Neuronal stem cell (in vitro differentiated cells): Measurements from ENCODE around the gene ADK.

Source experiments
- DNase-seq: peaks from one replicate; pipeline ENCODE4 v3.0.0-alpha.2; 2013; ENCODE audit warnings: low spot score
- H2AFZ ChIP-seq: one replicate; pipeline ENCODE4 v1.6.1; 2013; ENCODE audit warnings: mild to moderate bottlenecking, low read length, inconsistent platforms
- H2AK5ac ChIP-seq: 2 replicates; pipeline ENCODE4 v1.6.1; 2013; ENCODE audit warnings: low read depth, mild to moderate bottlenecking, inconsistent platforms, low read length, moderate library complexity, mixed read lengths
- H2BK120ac ChIP-seq: 2 replicates; pipeline ENCODE4 v1.6.1; 2013; ENCODE audit warnings: low read depth, mild to moderate bottlenecking, inconsistent platforms, low read length, moderate library complexity, mixed read lengths
- H2BK12ac ChIP-seq: one replicate; pipeline ENCODE4 v1.6.1; 2013; ENCODE audit warnings: low read length, inconsistent platforms
- H2BK15ac ChIP-seq: 2 replicates; pipeline ENCODE4 v1.6.1; 2013; ENCODE audit warnings: mild to moderate bottlenecking, low read length, inconsistent platforms, mixed read lengths
- H2BK5ac ChIP-seq: one replicate; pipeline ENCODE4 v1.6.1; 2013; ENCODE audit warnings: inconsistent platforms, mild to moderate bottlenecking, low read length, moderate library complexity
- H3K14ac ChIP-seq: one replicate; pipeline ENCODE4 v1.6.1; 2013; ENCODE audit warnings: low read length, inconsistent platforms
- H3K18ac ChIP-seq: 2 replicates; pipeline ENCODE4 v1.6.1; 2013; ENCODE audit warnings: low read length, inconsistent platforms
- H3K23ac ChIP-seq: 2 replicates; pipeline ENCODE4 v1.6.1; 2013; ENCODE audit warnings: low read depth, mild to moderate bottlenecking, mixed read lengths, low read length, inconsistent platforms; ENCODE audit not compliant: poor library complexity
- H3K27ac ChIP-seq: replicated peaks from 3 replicates; pipeline ENCODE4 v1.5.1; 2013; ENCODE audit warnings: low read length, inconsistent platforms
- H3K27me3 ChIP-seq, 3 experiments: 2 replicates each; pipeline ENCODE4 v1.6.1; 2013; ENCODE audit warnings: low read length in 3 of 3, mild to moderate bottlenecking in 2 of 3, inconsistent platforms in 1 of 3, low read depth in 1 of 3, mixed read lengths in 1 of 3, moderate library complexity in 1 of 3; ENCODE audit not compliant: control insufficient read depth in 3 of 3, insufficient read depth in 3 of 3
- H3K36me3 ChIP-seq, 2 donors: replicated peaks in 1 of 2; 2 replicates each; pipeline ENCODE4 v1.6.1; 2013; ENCODE audit warnings: low read length in 2 of 2; ENCODE audit not compliant: control insufficient read depth in 2 of 2, insufficient read depth in 2 of 2
- H3K4ac ChIP-seq: 2 replicates; pipeline ENCODE4 v1.6.1; 2013; ENCODE audit warnings: inconsistent platforms, mild to moderate bottlenecking, low read length, moderate library complexity
- H3K4me1 ChIP-seq, 2 donors: 1 replicate in 1 of 2; 2 replicates in 1 of 2; pipeline ENCODE4 v1.6.1; 2013; ENCODE audit warnings: low read length in 2 of 2, low read depth in 1 of 2; ENCODE audit not compliant: control insufficient read depth in 2 of 2, insufficient read depth in 1 of 2
- H3K4me2 ChIP-seq: one replicate; pipeline ENCODE4 v1.6.1; 2013; ENCODE audit warnings: mild to moderate bottlenecking, low read length, inconsistent platforms; ENCODE audit not compliant: insufficient read depth, poor library complexity, severe bottlenecking
- H3K4me3 ChIP-seq, 2 donors: 2 replicates each; pipeline ENCODE4 v1.5.1; 2013; ENCODE audit warnings: low read length in 2 of 2, mild to moderate bottlenecking in 2 of 2, inconsistent platforms in 1 of 2, moderate library complexity in 1 of 2
- H3K79me1 ChIP-seq: one replicate; pipeline ENCODE4 v1.6.1; 2013; ENCODE audit warnings: low read depth, mild to moderate bottlenecking, inconsistent platforms, low read length, moderate library complexity
- H3K9ac ChIP-seq: one replicate; pipeline ENCODE4 v1.6.1; 2013; ENCODE audit warnings: mild to moderate bottlenecking, low read depth, low read length, inconsistent platforms; ENCODE audit not compliant: poor library complexity
- H3K9me3 ChIP-seq, 2 donors: replicated peaks in 1 of 2; 2 replicates each; pipeline versions ENCODE3 to v1.6.1; 2013; ENCODE audit warnings: low read length in 2 of 2, mild to moderate bottlenecking in 2 of 2, inconsistent platforms in 1 of 2, low read depth in 1 of 2, mixed read lengths in 1 of 2, moderate library complexity in 1 of 2; ENCODE audit not compliant: control insufficient read depth in 2 of 2, insufficient read depth in 1 of 2
- H4K8ac ChIP-seq: one replicate; pipeline ENCODE4 v1.6.1; 2013; ENCODE audit warnings: low read depth, mild to moderate bottlenecking, inconsistent platforms, low read length, moderate library complexity
- H4K91ac ChIP-seq: one replicate; pipeline ENCODE4 v1.6.1; 2013; ENCODE audit warnings: low read length, low read depth, mild to moderate bottlenecking, inconsistent platforms; ENCODE audit not compliant: poor library complexity
- WGBS, 2 donors: extraction: QIAGEN DNeasy Blood & Tissue Kit; methylation state at CpG; one replicate each; pipeline ENCODE4 v1.1.7; 2013; ENCODE audit warnings: missing lambda C conversion rate in 2 of 2, mixed read lengths in 1 of 2; ENCODE audit not compliant: insufficient read length in 2 of 2, insufficient replicate concordance in 1 of 2; ENCODE audit errors: extremely low coverage in 2 of 2; 5-methylcytosine and 5-hydroxymethylcytosine counted together

ADK gene

DNA sequence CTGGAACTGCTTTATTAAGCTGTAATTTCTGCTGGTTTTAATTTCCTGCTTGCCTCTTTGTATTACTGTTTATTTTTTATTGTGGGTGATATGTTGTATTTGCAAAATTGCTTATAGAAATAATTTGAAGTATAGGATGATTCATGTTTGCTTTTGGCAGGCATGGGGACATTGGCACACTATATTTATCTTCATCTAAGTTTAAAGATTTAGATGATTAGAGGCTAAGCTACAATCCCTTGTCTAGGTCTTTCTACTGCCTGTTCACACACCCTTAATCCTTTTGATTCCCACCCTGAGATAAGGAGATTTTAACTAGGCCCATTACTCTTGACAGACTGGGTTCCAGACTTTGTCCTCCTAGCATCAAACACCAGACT is 492.6 kb downstream of the ADK start:
- H3K27ac ChIP-seq = no peak overlapping the region
- peaks cover 4 to 16% of the 10 kb centered on the region in 2 donors for H3K4me1 ChIP-seq
- no peak overlapping the region for H4K8ac ChIP-seq
- no peak overlapping the region for H4K91ac ChIP-seq
- no peaks in the 10 kb centered on the region for H3K27me3 ChIP-seq
- no peaks in the 10 kb centered on the region for H3K79me1 ChIP-seq
- no peak overlapping the region for H3K4me3 ChIP-seq
- no peak overlapping the region for H2AK5ac ChIP-seq
- no peak overlapping the region for H3K18ac ChIP-seq
- H2BK5ac ChIP-seq = no peak overlapping the region
- H3K4ac ChIP-seq = no peak overlapping the region
- DNase-seq = no peak
- H2BK120ac ChIP-seq = no peak overlapping the region
- peaks cover 2 to 14% of the 10 kb centered on the region in 2 donors for H3K9me3 ChIP-seq
- H2BK12ac ChIP-seq = no peak overlapping the region
- no peak overlapping the region for H3K9ac ChIP-seq
- no peak overlapping the region for H3K23ac ChIP-seq
- H3K4me2 ChIP-seq = no peak overlapping the region
- H2BK15ac ChIP-seq = no peak overlapping the region
- no peak overlapping the region for H3K14ac ChIP-seq
- no peaks in the 10 kb centered on the region for H3K36me3 ChIP-seq
- no peak overlapping the region for H2AFZ ChIP-seq

DNA sequence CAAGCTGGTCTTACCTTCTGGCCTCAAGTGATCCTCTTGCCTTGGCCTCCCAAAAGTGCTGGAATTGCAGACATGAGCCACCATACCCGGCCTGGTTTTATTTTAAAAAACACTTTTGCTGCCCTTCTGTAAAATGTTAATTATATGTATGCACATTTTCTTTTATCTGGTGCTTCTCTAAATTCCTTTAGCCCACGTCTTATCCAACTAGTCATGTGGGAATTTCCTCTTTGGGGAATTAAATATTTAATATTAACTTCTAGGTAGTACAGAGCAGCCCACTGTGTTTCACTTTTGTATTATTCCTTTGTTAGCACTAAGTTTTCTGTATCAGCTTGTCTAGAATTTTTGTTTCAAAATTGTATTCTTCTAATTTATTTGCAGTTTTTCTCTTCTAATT is 493.7 kb downstream of the ADK start:
- Histone ChIP-seq H2AFZ (no peak overlapping the region), H2BK12ac (no peak overlapping the region), H3K79me1 (no peaks in the 10 kb centered on the region), H3K9me3 (peaks cover 2 to 14% of the 10 kb centered on the region in 2 donors), H4K8ac (no peak overlapping the region), H3K9ac (no peak overlapping the region), H3K27me3 (no peaks in the 10 kb centered on the region), H3K4me1 (peaks cover 4 to 16% of the 10 kb centered on the region in 2 donors), H2AK5ac (no peak overlapping the region), H2BK15ac (no peak overlapping the region), H2BK5ac (no peak overlapping the region), H3K4me2 (no peak overlapping the region), H3K27ac (no peak overlapping the region), H3K18ac (no peak overlapping the region), H3K36me3 (no peaks in the 10 kb centered on the region), H4K91ac (no peak overlapping the region), H2BK120ac (no peak overlapping the region), H3K23ac (no peak overlapping the region), H3K4me3 (no peak overlapping the region), H3K14ac (no peak overlapping the region), H3K4ac (no peak overlapping the region)
- DNase-seq = no peak
- no CpG with 5 or more reads among the region's 2 CpGs for WGBS, 2 donors

GRCh38 chr10:74645692-74646091 is 494.7 kb downstream of the ADK start:
- Histone ChIP-seq H2AFZ (no peak overlapping the region), H2AK5ac (no peak overlapping the region), H4K8ac (no peak overlapping the region), H3K4me3 (no peak overlapping the region), H2BK15ac (no peak overlapping the region), H2BK12ac (no peak overlapping the region), H3K36me3 (no peaks in the 10 kb centered on the region), H3K27me3 (no peaks in the 10 kb centered on the region), H3K4me2 (no peak overlapping the region), H4K91ac (no peak overlapping the region), H3K79me1 (no peaks in the 10 kb centered on the region), H3K23ac (no peak overlapping the region), H3K4ac (no peak overlapping the region), H3K14ac (no peak overlapping the region), H3K4me1 (peaks cover 0 to 14% of the 10 kb centered on the region in 2 donors), H3K9ac (no peak overlapping the region), H2BK120ac (no peak overlapping the region), H3K18ac (no peak overlapping the region), H3K9me3 (peaks cover 2 to 14% of the 10 kb centered on the region in 2 donors), H3K27ac (no peak overlapping the region), H2BK5ac (no peak overlapping the region)
- WGBS, 2 donors = no CpG with 5 or more reads among the region's 3 CpGs
- no peak for DNase-seq

DNA sequence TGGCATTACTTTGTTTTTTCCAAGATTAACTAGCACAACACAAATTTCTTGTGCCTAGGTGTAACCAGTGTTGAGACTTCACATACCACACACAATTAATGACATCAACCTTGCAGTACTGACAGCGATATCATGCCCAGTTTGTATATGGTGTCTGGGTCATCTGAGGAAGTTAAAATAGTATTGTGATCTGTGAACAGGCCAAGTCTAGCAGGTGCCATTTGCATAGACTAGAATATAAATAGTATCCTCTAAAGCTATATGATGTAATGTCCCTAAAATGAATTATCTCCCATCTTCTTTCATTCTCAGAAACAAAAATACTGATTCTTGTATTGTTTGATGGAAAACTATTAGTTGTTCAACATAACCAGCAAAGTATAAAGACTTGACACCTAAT is 499.6 kb downstream of the ADK start:
- no CpG with 5 or more reads among the region's 1 CpG for WGBS, 2 donors
- H3K18ac ChIP-seq = no peak overlapping the region
- no peak overlapping the region for H3K27ac ChIP-seq
- no peaks in the 10 kb centered on the region for H3K79me1 ChIP-seq
- peaks cover under 1 to 11% of the 10 kb centered on the region in 2 donors for H3K4me1 ChIP-seq
- no peak overlapping the region for H4K91ac ChIP-seq
- H2BK12ac ChIP-seq = no peak overlapping the region
- no peak overlapping the region for H2BK5ac ChIP-seq
- H3K27me3 ChIP-seq = no peaks in the 10 kb centered on the region
- no peak for DNase-seq
- H3K9ac ChIP-seq = no peak overlapping the region
- H2BK120ac ChIP-seq = no peak overlapping the region
- H3K4ac ChIP-seq = no peak overlapping the region
- H3K9me3 ChIP-seq = no peaks in the 10 kb centered on the region
- H3K36me3 ChIP-seq = no peaks in the 10 kb centered on the region
- H4K8ac ChIP-seq = no peak overlapping the region
- no peak overlapping the region for H2AK5ac ChIP-seq
- no peak overlapping the region for H3K4me3 ChIP-seq
- H2BK15ac ChIP-seq = no peak overlapping the region
- no peak overlapping the region for H3K14ac ChIP-seq
- no peak overlapping the region for H3K4me2 ChIP-seq
- no peak overlapping the region for H3K23ac ChIP-seq
- H2AFZ ChIP-seq = no peak overlapping the region
